ENCODE measurements around the gene PSME2. TPM values are rescaled to one million over a fixed set of nuclear protein-coding genes. Genes with fewer than 3 reads are reported as not detected.

Gene PSME2
- total and polyA plus RNA-seq, 2 of the 13 experiments (the other 11 are each of a cell fraction or from before 2014, with no cell fraction given): 332 to 716 TPM

DNA sequence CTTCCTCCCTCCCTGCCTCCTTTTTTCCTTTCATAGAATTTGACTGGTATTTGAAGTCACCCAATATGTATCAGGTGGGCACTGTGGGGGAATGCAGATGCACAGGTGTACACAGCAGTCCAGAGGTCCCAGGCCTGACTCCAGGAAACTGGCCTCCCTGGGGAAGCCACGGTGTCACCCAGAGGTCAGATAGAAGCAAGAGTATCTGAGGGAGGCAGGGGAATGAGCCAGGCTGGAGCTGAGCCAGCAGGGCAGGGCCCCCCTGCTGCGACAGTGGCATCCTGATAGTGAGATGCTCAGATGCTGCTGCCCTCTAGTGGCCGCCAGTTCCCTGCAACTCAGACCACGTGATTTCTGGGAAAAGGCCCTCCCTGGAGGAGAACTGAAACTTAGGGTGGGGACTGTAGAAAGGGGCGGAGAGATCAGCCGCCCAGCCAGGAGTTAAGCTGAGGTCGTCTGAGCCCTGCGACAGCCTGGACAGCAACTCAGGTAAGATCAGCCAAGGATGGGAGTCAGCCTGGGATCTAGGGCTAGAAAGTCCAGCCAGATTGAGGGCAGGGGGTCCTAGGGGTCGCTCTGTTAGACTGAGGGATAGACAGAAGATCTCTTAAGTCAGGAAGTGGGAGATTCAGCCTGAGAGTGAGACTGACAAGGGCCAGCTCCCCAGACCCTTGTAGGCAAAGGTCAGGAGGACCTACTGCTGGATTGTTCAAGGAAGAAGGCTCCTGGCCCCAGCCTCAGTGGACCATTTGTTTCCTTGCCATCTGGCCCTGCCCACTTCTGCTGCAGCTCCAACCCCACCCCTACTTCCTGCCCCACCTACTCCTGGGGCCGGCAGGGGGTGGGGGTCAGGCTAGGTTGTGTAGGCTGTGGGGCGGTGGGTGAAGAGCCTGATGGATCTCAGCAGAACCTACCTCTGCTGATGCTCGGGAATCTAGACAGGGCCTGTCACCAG is 14.7 kb upstream of the PSME2 start, which contains the start of gene IRF9 (continued):
- TF ChIP-seq ZNF790 (CRISPR knock-in tag; IDR thresholded peaks at IDR 0.05; ENCODE audit: borderline replicate concordance) (no peak), CEBPG (CRISPR knock-in tag; IDR thresholded peaks at IDR 0.05) (peak; percentile 87), CREB1 (IDR thresholded peaks at IDR 0.05) (peak; percentile 74), CREB1 (CRISPR knock-in tag; IDR thresholded peaks at IDR 0.05) (no peak), NFYC (CRISPR knock-in tag; IDR thresholded peaks at IDR 0.05) (peak; percentile 71), ZBTB39 (CRISPR knock-in tag; IDR thresholded peaks at IDR 0.05) (peak; percentile 17; the same call in 1 of the 2 replicates), ZFYVE20 (CRISPR knock-in tag; IDR thresholded peaks at IDR 0.05; ENCODE audit: borderline replicate concordance, low read depth) (peak; percentile 81; the same call in 1 of the 2 replicates), POLR2AphosphoS5 (IDR thresholded peaks at IDR 0.05; ENCODE audit: low read depth, low read length) (peak; percentile 97), DNMT1 (CRISPR knock-in tag; IDR thresholded peaks at IDR 0.05) (no peak; the same call in 1 of the 2 replicates), TEAD2 (CRISPR knock-in tag; IDR thresholded peaks at IDR 0.05) (no peak), PAF1 (CRISPR knock-in tag; IDR thresholded peaks at IDR 0.05) (peak; percentile 99), ZBTB7A (CRISPR knock-in tag; IDR thresholded peaks at IDR 0.05) (peak; percentile 62; the same call in 1 of the 2 replicates), ZNF782 (CRISPR knock-in tag; IDR thresholded peaks at IDR 0.05; ENCODE audit: borderline replicate concordance) (peak; percentile 94; the same call in 1 of the 2 replicates), ZNF329 (CRISPR knock-in tag; IDR thresholded peaks at IDR 0.05; ENCODE audit: low read depth) (peak; percentile 93), ZNF839 (CRISPR knock-in tag; IDR thresholded peaks at IDR 0.05; ENCODE audit: borderline replicate concordance) (peak; percentile 98; the same call in 1 of the 2 replicates), NBN (conservative IDR thresholded peaks at IDR 0.05) (no peak)
- TF ChIP-seq, protein P1, sequence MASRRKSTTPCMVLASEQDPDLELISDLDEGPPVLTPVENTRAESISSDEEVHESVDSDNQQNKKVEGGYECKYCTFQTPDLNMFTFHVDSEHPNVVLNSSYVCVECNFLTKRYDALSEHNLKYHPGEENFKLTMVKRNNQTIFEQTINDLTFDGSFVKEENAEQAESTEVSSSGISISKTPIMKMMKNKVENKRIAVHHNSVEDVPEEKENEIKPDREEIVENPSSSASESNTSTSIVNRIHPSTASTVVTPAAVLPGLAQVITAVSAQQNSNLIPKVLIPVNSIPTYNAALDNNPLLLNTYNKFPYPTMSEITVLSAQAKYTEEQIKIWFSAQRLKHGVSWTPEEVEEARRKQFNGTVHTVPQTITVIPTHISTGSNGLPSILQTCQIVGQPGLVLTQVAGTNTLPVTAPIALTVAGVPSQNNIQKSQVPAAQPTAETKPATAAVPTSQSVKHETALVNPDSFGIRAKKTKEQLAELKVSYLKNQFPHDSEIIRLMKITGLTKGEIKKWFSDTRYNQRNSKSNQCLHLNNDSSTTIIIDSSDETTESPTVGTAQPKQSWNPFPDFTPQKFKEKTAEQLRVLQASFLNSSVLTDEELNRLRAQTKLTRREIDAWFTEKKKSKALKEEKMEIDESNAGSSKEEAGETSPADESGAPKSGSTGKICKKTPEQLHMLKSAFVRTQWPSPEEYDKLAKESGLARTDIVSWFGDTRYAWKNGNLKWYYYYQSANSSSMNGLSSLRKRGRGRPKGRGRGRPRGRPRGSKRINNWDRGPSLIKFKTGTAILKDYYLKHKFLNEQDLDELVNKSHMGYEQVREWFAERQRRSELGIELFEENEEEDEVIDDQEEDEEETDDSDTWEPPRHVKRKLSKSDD (CRISPR knock-in tag; IDR thresholded peaks at IDR 0.05; ENCODE audit: low read depth): peak; percentile 96
- TF ChIP-seq, protein P2, sequence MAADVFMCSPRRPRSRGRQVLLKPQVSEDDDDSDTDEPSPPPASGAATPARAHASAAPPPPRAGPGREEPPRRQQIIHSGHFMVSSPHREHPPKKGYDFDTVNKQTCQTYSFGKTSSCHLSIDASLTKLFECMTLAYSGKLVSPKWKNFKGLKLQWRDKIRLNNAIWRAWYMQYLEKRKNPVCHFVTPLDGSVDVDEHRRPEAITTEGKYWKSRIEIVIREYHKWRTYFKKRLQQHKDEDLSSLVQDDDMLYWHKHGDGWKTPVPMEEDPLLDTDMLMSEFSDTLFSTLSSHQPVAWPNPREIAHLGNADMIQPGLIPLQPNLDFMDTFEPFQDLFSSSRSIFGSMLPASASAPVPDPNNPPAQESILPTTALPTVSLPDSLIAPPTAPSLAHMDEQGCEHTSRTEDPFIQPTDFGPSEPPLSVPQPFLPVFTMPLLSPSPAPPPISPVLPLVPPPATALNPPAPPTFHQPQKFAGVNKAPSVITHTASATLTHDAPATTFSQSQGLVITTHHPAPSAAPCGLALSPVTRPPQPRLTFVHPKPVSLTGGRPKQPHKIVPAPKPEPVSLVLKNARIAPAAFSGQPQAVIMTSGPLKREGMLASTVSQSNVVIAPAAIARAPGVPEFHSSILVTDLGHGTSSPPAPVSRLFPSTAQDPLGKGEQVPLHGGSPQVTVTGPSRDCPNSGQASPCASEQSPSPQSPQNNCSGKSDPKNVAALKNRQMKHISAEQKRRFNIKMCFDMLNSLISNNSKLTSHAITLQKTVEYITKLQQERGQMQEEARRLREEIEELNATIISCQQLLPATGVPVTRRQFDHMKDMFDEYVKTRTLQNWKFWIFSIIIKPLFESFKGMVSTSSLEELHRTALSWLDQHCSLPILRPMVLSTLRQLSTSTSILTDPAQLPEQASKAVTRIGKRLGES (CRISPR knock-in tag; IDR thresholded peaks at IDR 0.05; ENCODE audit: borderline replicate concordance): peak; percentile 68; the same call in 1 of the 2 replicates
- TF ChIP-seq, protein P3, sequence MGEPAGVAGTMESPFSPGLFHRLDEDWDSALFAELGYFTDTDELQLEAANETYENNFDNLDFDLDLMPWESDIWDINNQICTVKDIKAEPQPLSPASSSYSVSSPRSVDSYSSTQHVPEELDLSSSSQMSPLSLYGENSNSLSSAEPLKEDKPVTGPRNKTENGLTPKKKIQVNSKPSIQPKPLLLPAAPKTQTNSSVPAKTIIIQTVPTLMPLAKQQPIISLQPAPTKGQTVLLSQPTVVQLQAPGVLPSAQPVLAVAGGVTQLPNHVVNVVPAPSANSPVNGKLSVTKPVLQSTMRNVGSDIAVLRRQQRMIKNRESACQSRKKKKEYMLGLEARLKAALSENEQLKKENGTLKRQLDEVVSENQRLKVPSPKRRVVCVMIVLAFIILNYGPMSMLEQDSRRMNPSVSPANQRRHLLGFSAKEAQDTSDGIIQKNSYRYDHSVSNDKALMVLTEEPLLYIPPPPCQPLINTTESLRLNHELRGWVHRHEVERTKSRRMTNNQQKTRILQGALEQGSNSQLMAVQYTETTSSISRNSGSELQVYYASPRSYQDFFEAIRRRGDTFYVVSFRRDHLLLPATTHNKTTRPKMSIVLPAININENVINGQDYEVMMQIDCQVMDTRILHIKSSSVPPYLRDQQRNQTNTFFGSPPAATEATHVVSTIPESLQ (CRISPR knock-in tag; conservative IDR thresholded peaks at IDR 0.05): peak; percentile 95
